Measurements from ENCODE around the gene GALNTL6. TPM values are rescaled to one million over a fixed set of nuclear protein-coding genes. Genes with fewer than 3 reads are reported as not detected.
A peak's percentile ranks its signal among the peaks of the same experiment; 100 is the strongest.
"Not testable (repeated sequence)": the region's sequence is repeated elsewhere in the genome, so short reads cannot be mapped to it uniquely, and the experiment has no call there.

Gene GALNTL6
- total RNA-seq, 1 experiment from 2014 or later = not detected

GRCh38 chr4:172938072-172938829 lies 1125.0 kb downstream of the GALNTL6 start:
- no peak for DNase-seq (ENCODE audit: low spot score)

GRCh38 chr4:172938870-172939269 lies 1125.7 kb downstream of the GALNTL6 start:
- no peak for DNase-seq (ENCODE audit: low spot score)

- DNase-seq (ENCODE audit: low spot score) = no peak
These were observed 1129.6 kb downstream of the GALNTL6 start for GRCh38 chr4:172942840-172943239.

GRCh38 chr4:172945611-172946010 lies 1132.4 kb downstream of the GALNTL6 start:
- DNase-seq (ENCODE audit: low spot score) = no peak

- DNase-seq (ENCODE audit: low spot score) = no peak
These were observed 1133.3 kb downstream of the GALNTL6 start for GRCh38 chr4:172946503-172946902.

- no peak for DNase-seq (ENCODE audit: low spot score)
These were observed 1134.4 kb downstream of the GALNTL6 start for GRCh38 chr4:172947594-172947993.

- no peak for DNase-seq (ENCODE audit: low spot score)
These were observed 1137.8 kb downstream of the GALNTL6 start for GRCh38 chr4:172950990-172951389.

GRCh38 chr4:172951679-172952451 lies 1138.7 kb downstream of the GALNTL6 start:
- no peak for DNase-seq (ENCODE audit: low spot score)

- DNase-seq (ENCODE audit: low spot score) = peak; percentile 6
These were observed 1140.8 kb downstream of the GALNTL6 start for GRCh38 chr4:172953896-172954568.

GRCh38 chr4:172956340-172956739 lies 1143.1 kb downstream of the GALNTL6 start:
- DNase-seq (ENCODE audit: low spot score) = not testable (repeated sequence)

GRCh38 chr4:172957216-172957615 lies 1144.0 kb downstream of the GALNTL6 start:
- no peak for DNase-seq (ENCODE audit: low spot score)

- DNase-seq (ENCODE audit: low spot score) = peak; percentile 76
These were observed 1149.6 kb downstream of the GALNTL6 start for GRCh38 chr4:172962564-172963353.

- DNase-seq (ENCODE audit: low spot score) = no peak
These were observed 1150.5 kb downstream of the GALNTL6 start for GRCh38 chr4:172963498-172964294.

- DNase-seq (ENCODE audit: low spot score) = not testable (repeated sequence)
These were observed 1157.0 kb downstream of the GALNTL6 start for GRCh38 chr4:172970189-172970588.

GRCh38 chr4:172974586-172974985 lies 1161.4 kb downstream of the GALNTL6 start:
- no peak for DNase-seq (ENCODE audit: low spot score)

- DNase-seq (ENCODE audit: low spot score) = no peak
These were observed 1162.5 kb downstream of the GALNTL6 start for GRCh38 chr4:172975651-172976229.

- peak; percentile 36 for DNase-seq (ENCODE audit: low spot score)
These were observed 1164.4 kb downstream of the GALNTL6 start for GRCh38 chr4:172977491-172978041.

GRCh38 chr4:172978848-172979247 lies 1165.6 kb downstream of the GALNTL6 start:
- no peak for DNase-seq (ENCODE audit: low spot score)

- no peak for DNase-seq (ENCODE audit: low spot score)
These were observed 1166.1 kb downstream of the GALNTL6 start for GRCh38 chr4:172979332-172979731.

- DNase-seq (ENCODE audit: low spot score) = no peak
These were observed 1167.0 kb downstream of the GALNTL6 start for GRCh38 chr4:172980219-172980618.

Measured in A172 (cell line).